ENCODE results near the gene PTPN11. TPM values are rescaled to one million over a fixed set of nuclear protein-coding genes. Genes with fewer than 3 reads are reported as not detected.
"Not testable (repeated sequence)": the region's sequence is repeated elsewhere in the genome, so short reads cannot be mapped to it uniquely, and the experiment has no call there.

Gene PTPN11
- total RNA-seq, 1 donor = 158 TPM

DNA sequence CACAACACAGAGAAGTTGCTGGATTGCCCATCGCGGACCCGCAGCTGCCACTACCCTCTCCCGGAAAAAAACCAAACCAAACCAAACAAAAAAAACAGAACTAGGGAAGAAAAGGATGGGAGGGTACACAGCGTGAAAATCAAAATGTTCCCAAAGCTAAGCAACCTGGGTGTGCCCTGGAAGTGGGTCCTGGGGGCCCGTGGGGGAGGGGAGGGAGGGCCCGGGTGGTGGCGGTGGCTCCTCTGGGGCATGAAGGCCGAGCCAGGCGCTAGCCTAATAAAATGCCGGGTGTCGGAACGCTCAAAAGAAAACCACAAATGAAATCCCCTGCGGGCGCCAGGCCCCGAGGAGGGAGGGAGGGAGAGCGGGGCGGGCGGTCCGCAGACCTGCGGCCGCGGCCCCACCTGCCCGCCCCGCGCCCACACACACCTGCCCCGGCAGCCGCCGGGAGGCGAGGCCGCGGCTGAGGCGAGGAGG, 37.3 kb upstream of the PTPN11 start:
- H3K4me3 ChIP-seq (ENCODE audit: low read depth, low read length) = peak overlapping the region; percentile 79
- peak; percentile 41 for DNase-seq (ENCODE audit: low read depth)
- TF ChIP-seq, protein P1, sequence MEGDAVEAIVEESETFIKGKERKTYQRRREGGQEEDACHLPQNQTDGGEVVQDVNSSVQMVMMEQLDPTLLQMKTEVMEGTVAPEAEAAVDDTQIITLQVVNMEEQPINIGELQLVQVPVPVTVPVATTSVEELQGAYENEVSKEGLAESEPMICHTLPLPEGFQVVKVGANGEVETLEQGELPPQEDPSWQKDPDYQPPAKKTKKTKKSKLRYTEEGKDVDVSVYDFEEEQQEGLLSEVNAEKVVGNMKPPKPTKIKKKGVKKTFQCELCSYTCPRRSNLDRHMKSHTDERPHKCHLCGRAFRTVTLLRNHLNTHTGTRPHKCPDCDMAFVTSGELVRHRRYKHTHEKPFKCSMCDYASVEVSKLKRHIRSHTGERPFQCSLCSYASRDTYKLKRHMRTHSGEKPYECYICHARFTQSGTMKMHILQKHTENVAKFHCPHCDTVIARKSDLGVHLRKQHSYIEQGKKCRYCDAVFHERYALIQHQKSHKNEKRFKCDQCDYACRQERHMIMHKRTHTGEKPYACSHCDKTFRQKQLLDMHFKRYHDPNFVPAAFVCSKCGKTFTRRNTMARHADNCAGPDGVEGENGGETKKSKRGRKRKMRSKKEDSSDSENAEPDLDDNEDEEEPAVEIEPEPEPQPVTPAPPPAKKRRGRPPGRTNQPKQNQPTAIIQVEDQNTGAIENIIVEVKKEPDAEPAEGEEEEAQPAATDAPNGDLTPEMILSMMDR (IDR thresholded peaks at IDR 0.05; ENCODE audit: insufficient read depth, low read depth, low read length) = no peak

DNA sequence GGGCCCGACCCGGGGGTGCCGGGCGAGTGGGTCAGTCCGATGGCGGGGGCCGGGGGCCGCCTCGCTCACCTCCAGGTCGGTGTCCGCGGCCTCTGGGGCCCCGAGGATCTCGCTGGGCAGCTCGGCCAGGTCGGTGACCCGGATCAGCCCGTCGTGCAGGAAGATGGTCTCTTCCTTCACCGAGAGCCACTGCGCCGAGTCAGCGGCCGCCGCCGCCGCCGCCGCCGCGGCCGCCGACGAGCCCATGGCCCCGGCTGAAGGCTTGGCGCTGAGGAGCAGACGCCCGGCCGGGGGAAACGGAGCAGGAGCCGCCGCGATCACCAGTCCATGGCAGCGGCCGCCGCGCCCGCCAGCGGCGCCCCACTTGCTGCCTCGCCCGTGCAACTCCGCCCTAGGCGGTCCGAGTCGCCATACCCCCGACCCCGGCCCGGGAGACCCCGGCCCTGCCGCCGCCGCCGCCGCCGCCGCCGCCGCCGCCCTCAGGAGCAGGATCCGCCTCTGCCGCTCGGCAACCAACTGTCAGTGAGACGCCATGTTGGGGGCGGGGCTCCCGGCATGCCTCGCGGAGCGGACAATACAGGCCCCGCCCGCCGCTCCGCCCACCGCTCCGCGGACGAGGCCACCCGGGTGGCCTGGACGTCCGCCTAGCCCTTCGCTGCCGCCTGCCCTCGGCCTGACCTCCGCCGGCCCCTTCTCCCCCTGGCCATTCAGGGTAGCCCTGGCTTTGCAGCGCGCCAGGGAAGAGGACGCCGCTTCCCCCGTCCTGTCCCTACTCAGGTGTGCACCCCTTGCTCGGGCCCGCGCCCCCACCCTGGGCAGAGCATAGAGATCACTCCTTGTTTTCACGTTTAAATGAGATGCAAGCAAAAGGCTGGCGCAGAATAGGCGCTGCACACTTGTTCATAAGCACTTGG, 36.6 kb upstream of the PTPN11 start, which contains the start of gene HECTD4:
TSS of gene HECTD4 (minus strand) at position 549 of the 914 bp plus-strand sequence. CDS start at position 246, 303 bp downstream.
- TF ChIP-seq, protein P1 (IDR thresholded peaks at IDR 0.05; ENCODE audit: insufficient read depth, low read depth, low read length) = no peak
- DNase-seq (ENCODE audit: low read depth) = peak; percentile 80

DNA sequence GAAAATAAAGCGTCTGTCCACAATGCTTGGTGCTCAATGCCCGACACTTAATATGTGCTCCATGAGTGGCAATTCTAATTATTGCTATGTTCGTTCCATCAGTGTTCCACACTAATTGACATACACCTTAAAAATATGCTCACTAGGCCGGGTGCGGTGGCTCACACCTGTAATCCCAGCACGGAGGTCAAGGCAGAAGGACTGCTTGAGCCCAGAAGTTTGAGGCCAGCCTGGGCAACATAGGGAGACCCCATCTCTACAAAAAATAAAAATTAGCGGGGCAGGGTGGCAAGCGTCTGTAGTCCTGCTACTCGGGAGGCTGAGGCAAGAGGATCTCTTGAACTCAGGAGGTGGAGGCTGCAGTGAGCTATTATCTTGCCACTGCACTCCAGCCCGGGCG, 35.9 kb upstream of the PTPN11 start:
- no peak for DNase-seq (ENCODE audit: low read depth)
- TF ChIP-seq, protein P1 (IDR thresholded peaks at IDR 0.05; ENCODE audit: insufficient read depth, low read depth, low read length) = no peak
- no peak overlapping the region for H3K4me3 ChIP-seq (ENCODE audit: low read depth, low read length)

More for the DNA sequence above, 36.6 kb upstream of the PTPN11 start, which contains the start of gene HECTD4:
- H3K4me3 ChIP-seq (ENCODE audit: low read depth, low read length) = peak within 1 kb of the TSS; percentile 79

DNA sequence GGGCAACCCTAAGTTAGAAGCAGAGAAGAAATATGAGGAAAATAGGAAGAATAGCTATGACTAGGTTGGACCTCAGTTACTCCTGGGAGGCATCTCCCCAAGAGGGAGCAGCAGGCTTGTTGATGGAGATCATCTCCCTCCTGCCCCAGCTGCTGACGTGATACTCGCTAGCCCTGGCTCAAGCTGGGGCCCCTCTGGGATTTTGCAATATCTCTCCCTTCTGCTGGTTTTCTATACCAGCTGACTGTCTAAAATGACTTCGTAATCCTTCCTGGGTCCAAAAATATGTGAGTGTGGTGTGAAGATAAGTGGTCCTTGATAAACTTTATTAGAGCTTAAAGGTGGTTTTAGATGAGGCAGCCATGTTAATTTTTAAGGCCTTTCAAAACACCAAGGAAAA, 32.0 kb upstream of the PTPN11 start:
- TF ChIP-seq, protein P1 (IDR thresholded peaks at IDR 0.05; ENCODE audit: insufficient read depth, low read depth, low read length) = no peak
- peak; percentile 96 for DNase-seq (ENCODE audit: low read depth)
- H3K4me3 ChIP-seq (ENCODE audit: low read depth, low read length) = no peak overlapping the region

DNA sequence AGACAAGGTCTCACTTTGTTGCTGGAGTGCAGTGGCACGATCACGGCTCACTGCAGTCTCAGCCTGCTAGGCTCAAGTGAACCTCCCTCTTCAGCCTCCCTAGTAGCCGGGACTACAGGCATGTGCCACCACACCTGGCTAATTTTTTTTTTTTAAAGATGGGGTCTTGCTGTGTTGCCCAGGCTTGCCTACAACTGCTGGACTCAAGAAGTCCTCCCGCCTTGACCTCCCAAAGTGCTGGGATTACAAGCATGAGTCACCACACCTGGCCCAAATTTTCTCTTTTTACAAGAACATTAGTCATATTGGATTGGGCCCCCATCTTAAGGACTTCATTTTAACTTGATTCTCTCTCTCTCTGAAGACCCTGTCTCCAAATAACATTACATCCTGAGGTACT, 29.5 kb upstream of the PTPN11 start:
- H3K4me3 ChIP-seq (ENCODE audit: low read depth, low read length) = no peak overlapping the region
- TF ChIP-seq, protein P1 (IDR thresholded peaks at IDR 0.05; ENCODE audit: insufficient read depth, low read depth, low read length) = no peak
- DNase-seq (ENCODE audit: low read depth) = no peak

DNA sequence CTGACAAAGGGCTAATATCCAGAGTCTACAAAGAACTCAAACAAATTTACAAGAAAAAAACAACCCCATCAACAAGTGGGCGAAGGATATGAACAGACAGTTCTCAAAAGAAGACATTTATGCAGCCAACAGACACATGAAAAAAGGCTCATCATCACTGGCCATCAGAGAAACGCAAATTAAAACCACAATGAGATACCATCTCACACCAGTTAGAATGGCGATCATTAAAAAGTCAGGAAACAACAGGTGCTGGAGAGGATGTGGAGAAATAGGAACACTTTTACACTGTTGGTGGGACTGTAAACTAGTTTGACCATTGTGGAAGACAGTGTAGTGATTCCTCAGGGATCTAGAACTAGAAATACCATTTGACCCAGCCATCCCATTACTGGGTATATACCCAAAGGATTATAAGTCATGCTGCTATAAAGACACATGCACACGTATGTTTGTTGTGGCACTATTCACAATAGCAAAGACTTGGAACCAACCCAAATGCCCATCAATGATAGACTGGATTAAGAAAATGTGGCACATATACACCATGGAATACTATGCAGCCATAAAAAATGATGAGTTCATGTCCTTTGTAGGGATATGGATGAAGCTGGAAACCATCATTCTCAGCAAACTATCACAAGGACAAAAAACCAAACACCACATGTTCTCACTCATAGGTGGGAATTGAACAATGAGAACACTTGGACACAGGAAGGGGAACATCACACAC, 28.7 kb upstream of the PTPN11 start:
- not testable (repeated sequence) for H3K4me3 ChIP-seq (ENCODE audit: low read depth, low read length); DNase-seq (ENCODE audit: low read depth)

DNA sequence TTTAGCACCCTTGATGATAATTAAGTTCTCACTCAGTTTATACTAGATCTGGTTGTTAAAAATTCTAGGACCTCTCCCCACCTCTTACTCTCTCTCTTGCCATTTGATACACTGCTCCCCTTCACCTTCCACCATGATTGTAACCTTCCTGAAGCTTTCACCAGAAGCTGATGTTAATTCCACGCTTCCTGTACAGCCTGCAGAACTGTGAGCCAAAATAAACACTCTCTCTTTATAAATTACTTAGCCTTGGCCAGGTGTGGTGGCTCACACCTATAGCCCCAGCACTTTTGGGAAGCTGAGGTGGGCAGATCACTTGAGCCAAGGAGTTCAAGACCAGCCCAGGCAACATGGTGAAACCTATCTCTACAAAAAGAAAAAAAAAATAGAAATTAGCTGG, 25.4 kb upstream of the PTPN11 start:
- no peak overlapping the region for H3K4me3 ChIP-seq (ENCODE audit: low read depth, low read length)
- DNase-seq (ENCODE audit: low read depth) = no peak
- TF ChIP-seq, protein P1 (IDR thresholded peaks at IDR 0.05; ENCODE audit: insufficient read depth, low read depth, low read length) = no peak

Data from fibroblast of villous mesenchyme (primary cell).